HepG2 (cell line): ENCODE data around the gene PSD.

Experiments
- CTCF ChIP-seq: sonication (generic); formaldehyde crosslinking; IDR thresholded peaks from 2 replicates; pipeline ENCODE4 v1.5.0; 2020; ENCODE audit warnings: mild to moderate bottlenecking, missing genetic modification reagents, moderate library complexity
- DPF2 ChIP-seq: sonication (generic); formaldehyde crosslinking; IDR thresholded peaks from 2 replicates; pipeline ENCODE4 v1.4.0; 2020; ENCODE audit warnings: mild to moderate bottlenecking, low read depth, missing genetic modification reagents, borderline replicate concordance
- LCORL ChIP-seq, 2 experiments: fragments of 450-650 bp in 1 of 2; sonication (generic) in 1 of 2; formaldehyde crosslinking in 1 of 2; IDR thresholded peaks; 2 replicates each; pipeline versions ENCODE4 v1.5.0 to v1.6.1; 2017 to 2020; ENCODE audit warnings: antibody characterized with exemption in 1 of 2, missing genetic modification reagents in 1 of 2
- MBD4 ChIP-seq: IDR thresholded peaks from 2 replicates; pipeline ENCODE4 v1.6.1; 2012; ENCODE audit warnings: low read length, inconsistent platforms, borderline replicate concordance
- PATZ1 ChIP-seq: sonication (generic); formaldehyde crosslinking; IDR thresholded peaks from 2 replicates; pipeline ENCODE4 v1.4.0; 2020; ENCODE audit warnings: missing genetic modification reagents
- POLR2AphosphoS5 ChIP-seq: IDR thresholded peaks from 2 replicates; pipeline ENCODE4 v1.6.1; 2012; ENCODE audit warnings: low read depth, low read length
- STAT6 ChIP-seq: sonication (generic); formaldehyde crosslinking; IDR thresholded peaks from 2 replicates; pipeline ENCODE4 v1.4.0; 2020; ENCODE audit warnings: missing genetic modification reagents, mild to moderate bottlenecking, borderline replicate concordance
- ZNF350 ChIP-seq: sonication (generic); formaldehyde crosslinking; IDR thresholded peaks from 2 replicates; pipeline ENCODE4 v1.4.0; 2020; ENCODE audit warnings: mild to moderate bottlenecking, low read depth, missing genetic modification reagents, borderline replicate concordance
- ZNF432 ChIP-seq: sonication (generic); formaldehyde crosslinking; IDR thresholded peaks from 2 replicates; pipeline ENCODE4 v1.5.0; 2020; ENCODE audit warnings: missing genetic modification reagents, mild to moderate bottlenecking, borderline replicate concordance
- ZNF576 ChIP-seq: sonication (generic); formaldehyde crosslinking; IDR thresholded peaks from 2 replicates; pipeline ENCODE4 v1.4.0; 2020; ENCODE audit warnings: mild to moderate bottlenecking, missing genetic modification reagents

GRCh38 chr10:102405632-102406031 is 13.0 kb downstream of the PSD start:
- TF ChIP-seq MBD4 = no peak
- TF ChIP-seq STAT6 (CRISPR knock-in tag) = no peak
- no peak for TF ChIP-seq ZNF576 (CRISPR knock-in tag)
- TF ChIP-seq POLR2AphosphoS5 = no peak
- TF ChIP-seq ZNF432 (CRISPR knock-in tag) = no peak
- TF ChIP-seq DPF2 = no peak
- no peak for TF ChIP-seq PATZ1
- no peak for TF ChIP-seq LCORL (IDR thresholded peaks at IDR 0.05)
- TF ChIP-seq LCORL (CRISPR knock-in tag; IDR thresholded peaks at IDR 0.05) = no peak
- TF ChIP-seq ZNF350 (CRISPR knock-in tag) = no peak
- no peak for TF ChIP-seq CTCF (CRISPR knock-in tag)
